Posterior cingulate gyrus (tissue), 11 donors: ENCODE results near the gene ADGRA1.

Experiments
- DNase-seq, 10 donors: peaks; one replicate each; pipeline versions ENCODE4 v3.0.0 to v3.0.0-alpha.2; 2020 to 2021; ENCODE audit warnings: mixed read lengths in 3 of 10
- intact Hi-C: fragments of 100-400 bp; cut with DNase I; formaldehyde crosslinking; loops from one replicate; pipeline ENCODE4 v1.15.1; 2023

ADGRA1 gene, protein sequence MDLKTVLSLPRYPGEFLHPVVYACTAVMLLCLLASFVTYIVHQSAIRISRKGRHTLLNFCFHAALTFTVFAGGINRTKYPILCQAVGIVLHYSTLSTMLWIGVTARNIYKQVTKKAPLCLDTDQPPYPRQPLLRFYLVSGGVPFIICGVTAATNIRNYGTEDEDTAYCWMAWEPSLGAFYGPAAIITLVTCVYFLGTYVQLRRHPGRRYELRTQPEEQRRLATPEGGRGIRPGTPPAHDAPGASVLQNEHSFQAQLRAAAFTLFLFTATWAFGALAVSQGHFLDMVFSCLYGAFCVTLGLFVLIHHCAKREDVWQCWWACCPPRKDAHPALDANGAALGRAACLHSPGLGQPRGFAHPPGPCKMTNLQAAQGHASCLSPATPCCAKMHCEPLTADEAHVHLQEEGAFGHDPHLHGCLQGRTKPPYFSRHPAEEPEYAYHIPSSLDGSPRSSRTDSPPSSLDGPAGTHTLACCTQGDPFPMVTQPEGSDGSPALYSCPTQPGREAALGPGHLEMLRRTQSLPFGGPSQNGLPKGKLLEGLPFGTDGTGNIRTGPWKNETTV

GRCh38 chr10:133087679-133088178, at the start of gene ADGRA1:
Gene ADGRA1, plus strand, starts transcription at chr10:133087924. Its CDS starts 986 bp downstream, at chr10:133088910.
- DNase-seq = peak in 9 of 10 donors; percentile 66 to 96 (median 75)
- intact Hi-C loops = loop anchor here (10.0 kb wide), 1 partner anchor 143 kb away; the partner anchor contains the start of gene CFAP46

GRCh38 chr10:133038036-133038823, 49.5 kb upstream of the ADGRA1 start:
- no peak for DNase-seq
- intact Hi-C loops = no loop called here

DNA sequence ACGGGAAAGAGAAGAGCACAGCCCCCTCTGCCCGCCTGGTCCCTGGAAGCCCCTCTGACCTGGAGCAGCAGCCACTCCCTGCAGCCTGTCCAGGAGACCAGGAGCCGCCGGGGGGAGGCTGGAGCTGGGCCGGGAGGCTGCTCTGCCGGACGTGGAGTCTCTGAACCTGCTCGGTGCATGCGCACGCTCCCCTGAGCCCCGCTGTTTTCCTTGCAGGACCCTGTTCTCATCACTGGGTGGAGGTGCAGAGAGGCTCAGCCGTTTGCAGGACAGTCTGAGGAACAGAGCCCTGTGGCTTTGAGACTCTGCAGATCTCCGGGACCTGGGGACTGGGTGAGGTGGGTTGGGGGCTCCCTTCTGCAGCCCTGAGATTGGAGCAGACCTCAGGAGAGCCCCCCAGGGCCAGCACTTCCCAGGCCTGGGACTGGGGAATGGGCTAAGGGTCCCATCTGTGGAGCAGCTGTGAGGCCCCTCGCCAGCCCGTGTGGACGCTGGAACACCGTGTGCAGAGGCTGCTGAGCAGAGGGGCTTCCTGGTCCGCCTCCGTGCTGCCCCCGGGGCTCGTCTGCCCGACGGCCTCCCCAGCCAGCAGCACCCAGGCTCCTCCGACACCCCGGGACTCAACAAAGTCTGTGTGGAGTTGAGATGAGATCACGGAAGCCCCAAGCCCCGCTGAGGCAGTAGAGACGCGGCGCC, 48.5 kb upstream of the ADGRA1 start:
- DNase-seq = no peak
- intact Hi-C loops = no loop called here

GRCh38 chr10:133039803-133040165, 47.9 kb upstream of the ADGRA1 start:
- DNase-seq = no peak
- intact Hi-C loops = no loop called here

DNA sequence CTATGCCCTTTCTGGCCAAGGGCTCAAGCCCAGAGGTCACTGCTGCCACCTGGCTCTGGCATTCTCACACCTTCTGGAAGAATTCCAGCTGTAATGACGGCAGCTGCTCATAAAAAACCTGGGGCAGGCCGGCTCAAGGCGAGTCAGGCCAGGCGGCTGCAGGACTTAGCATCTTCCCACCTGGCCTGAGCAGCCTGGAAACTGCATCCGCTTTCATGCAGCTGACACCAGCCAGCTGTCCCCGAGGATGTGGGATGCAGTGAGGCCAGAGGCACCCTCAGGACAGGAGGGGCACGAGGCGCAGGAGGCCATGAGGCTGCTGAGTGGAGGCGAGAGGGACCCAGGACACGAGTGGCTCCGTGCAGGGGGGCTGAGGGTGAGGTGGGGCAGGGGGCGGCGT, 47.5 kb upstream of the ADGRA1 start:
- intact Hi-C loops = no loop called here
- DNase-seq = no peak

DNA sequence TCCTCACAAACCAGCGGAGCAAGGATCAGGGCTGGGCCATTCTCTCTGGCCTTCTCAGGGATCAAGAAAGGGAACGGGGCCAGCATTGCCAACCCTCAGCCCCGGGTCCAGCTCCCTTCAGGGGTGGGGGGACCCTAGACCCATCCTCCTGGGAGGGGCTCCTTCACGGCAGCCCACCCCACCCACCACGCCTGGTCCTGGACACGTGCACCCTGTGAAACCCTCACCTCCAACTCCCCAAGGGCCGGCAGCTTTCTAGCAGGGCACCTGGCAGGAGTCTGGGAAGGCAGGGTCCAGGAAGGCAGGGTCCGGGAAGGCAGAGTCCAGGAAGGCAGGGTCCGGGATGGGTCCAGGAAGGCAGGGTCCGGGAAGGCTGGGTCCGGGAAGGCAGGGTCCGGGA, 46.6 kb upstream of the ADGRA1 start:
- intact Hi-C loops = no loop called here
- DNase-seq = no peak

- intact Hi-C loops = no loop called here
- DNase-seq = no peak
These were observed 45.7 kb upstream of the ADGRA1 start for GRCh38 chr10:133042061-133042460.

DNA sequence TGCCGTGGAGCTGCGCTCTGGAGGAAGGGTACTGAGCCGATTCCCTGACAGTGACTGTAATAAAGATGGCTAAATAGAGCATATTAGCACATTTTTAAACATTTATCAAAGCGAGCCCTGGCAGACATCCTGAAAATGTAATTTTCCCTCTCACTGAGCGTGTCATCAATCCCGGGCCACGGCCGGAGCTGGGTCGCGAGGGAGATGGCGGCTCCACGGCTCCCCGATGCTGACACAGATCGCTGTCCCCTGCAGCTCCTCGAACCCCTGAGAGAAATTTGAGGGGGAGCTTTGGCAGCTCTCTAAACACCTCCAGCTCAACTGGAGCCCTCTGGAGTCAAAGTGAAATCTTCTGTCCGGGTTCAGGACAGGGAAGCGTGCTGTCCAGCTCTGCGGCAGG, 44.9 kb upstream of the ADGRA1 start:
- DNase-seq = no peak
- intact Hi-C loops = no loop called here

DNA sequence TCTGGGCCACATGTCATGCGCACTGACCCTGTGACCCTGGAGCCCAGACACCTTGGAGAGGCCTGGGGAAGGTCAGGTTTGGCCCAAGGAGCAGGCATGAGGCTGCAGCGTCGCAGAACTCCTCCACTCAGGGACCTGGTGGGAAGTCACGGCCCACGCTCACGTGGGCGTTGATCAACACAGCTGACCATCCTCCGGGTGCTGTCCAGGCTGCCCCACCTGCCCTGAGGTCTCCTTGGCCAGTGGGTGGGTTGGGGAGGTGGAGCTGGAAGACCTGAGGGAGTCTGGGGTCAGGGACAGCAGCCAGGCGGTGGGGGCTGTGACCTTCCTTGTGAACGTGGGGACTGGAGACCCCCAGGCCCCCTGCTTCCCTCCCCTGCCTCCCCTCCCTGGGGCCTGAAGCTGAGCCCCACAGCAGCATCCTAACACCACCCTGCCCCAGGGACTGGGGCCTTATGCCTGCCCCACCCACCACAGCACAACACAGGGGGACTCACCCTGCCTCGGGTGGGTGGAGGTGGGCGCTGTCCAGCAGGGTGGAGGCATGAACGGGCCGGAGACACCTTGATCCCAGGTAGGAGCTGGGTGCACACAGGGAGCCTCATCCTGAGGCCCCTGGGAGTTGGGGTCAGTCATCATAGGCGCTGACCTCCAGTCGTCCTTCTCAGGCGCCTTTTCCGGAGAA, 44.0 kb upstream of the ADGRA1 start:
- intact Hi-C loops = no loop called here
- DNase-seq = no peak

GRCh38 chr10:133044401-133044811, 43.3 kb upstream of the ADGRA1 start:
- DNase-seq = no peak
- intact Hi-C loops = no loop called here

- DNase-seq = no peak
- intact Hi-C loops = no loop called here
These were observed 42.0 kb upstream of the ADGRA1 start for GRCh38 chr10:133045556-133046389.

- intact Hi-C loops = no loop called here
- no peak for DNase-seq
These were observed 41.3 kb upstream of the ADGRA1 start for GRCh38 chr10:133046390-133046765.

DNA sequence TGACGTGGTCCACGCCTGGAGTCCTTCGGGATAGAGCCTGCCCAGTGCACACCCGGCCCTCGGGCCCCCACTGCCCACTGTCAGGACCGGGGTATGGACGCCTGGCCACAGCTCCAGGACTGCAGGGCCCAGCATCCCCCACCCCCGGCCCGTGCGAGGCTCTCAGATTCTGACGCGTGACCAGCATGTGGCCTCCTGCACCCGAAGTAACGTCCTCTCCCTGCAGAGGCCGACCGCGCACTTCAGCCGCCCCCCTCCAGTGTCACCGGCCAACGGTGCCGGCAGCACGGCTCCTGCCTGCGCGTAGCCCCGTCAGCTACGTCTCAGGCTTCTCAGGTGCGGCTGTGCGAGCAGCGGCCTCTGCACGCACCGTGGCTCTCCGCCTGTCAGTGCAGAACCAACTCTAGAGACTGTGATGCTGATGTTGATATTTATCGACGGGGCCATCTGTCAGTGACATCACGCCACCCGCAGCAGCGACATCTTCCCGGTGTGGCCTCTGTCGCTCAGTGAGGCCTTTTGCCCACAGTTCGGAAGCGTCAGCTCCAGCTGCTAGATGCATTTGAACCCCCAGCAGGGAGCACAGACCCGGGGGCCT, 40.1 kb upstream of the ADGRA1 start:
- intact Hi-C loops = no loop called here
- DNase-seq = no peak

GRCh38 chr10:133048266-133048665, 39.5 kb upstream of the ADGRA1 start:
- intact Hi-C loops = no loop called here
- DNase-seq = no peak

- intact Hi-C loops = no loop called here
- DNase-seq = no peak
These were observed 38.8 kb upstream of the ADGRA1 start for GRCh38 chr10:133048926-133049325.

- intact Hi-C loops = no loop called here
- DNase-seq = no peak
These were observed 38.1 kb upstream of the ADGRA1 start for GRCh38 chr10:133049639-133050038.

DNA sequence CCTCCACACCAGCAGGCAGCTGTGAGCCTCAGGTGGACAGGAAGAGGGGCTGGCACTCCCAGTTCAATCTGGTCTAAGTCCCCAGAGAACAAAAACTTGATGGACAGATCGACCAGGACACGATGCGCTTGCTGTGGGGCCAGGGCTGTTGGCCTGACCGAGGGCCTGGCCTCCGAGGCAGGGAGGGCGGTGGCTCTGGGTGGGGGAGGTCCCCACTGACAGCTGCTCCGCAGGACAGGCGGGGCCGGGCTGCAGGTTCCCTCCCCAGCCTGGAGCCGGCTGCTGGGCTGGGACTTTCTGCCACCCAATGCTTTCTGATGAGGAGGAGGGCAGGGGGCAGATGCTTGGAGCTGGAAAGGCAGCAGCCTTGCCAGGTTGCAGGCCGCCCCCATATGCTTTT, 37.4 kb upstream of the ADGRA1 start:
- intact Hi-C loops = no loop called here
- no peak for DNase-seq

- intact Hi-C loops = no loop called here
- DNase-seq = no peak
These were observed 35.6 kb upstream of the ADGRA1 start for GRCh38 chr10:133052076-133052475.
